HepG2 (cell line): Measurements from ENCODE around the gene CCM2. TPM values are rescaled to one million over a fixed set of nuclear protein-coding genes. Genes with fewer than 3 reads are reported as not detected.

Source experiments
- AHR ChIP-seq: IDR thresholded peaks from 2 replicates; pipeline ENCODE4 v1.6.1; 2018; ENCODE audit warnings: missing genetic modification reagents, missing compliant biosample characterization
- BHLHE40 ChIP-seq: IDR thresholded peaks from 2 replicates; pipeline ENCODE4 v1.6.1; 2011; ENCODE audit warnings: low read length, improper control_type of control experiment
- CHCHD3 ChIP-seq: sonication (generic); formaldehyde crosslinking; IDR thresholded peaks from 2 replicates; pipeline ENCODE4 v1.8.0; 2022; ENCODE audit warnings: mild to moderate bottlenecking, missing genetic modification reagents, moderate library complexity
- HMG20A ChIP-seq: IDR thresholded peaks from 2 replicates; pipeline ENCODE4 v1.6.1; 2016; ENCODE audit warnings: borderline replicate concordance
- HOXA9 ChIP-seq: sonication (generic); formaldehyde crosslinking; IDR thresholded peaks from 2 replicates; pipeline ENCODE4 v1.8.1; 2022; ENCODE audit warnings: missing genetic modification reagents, mild to moderate bottlenecking, moderate library complexity, borderline replicate concordance
- JUN ChIP-seq: sonication (generic); formaldehyde crosslinking; IDR thresholded peaks from 2 replicates; pipeline ENCODE4 v1.4.0; 2020; ENCODE audit warnings: mild to moderate bottlenecking, missing genetic modification reagents
- JUND ChIP-seq: sonication (generic); formaldehyde crosslinking; IDR thresholded peaks from 2 replicates; pipeline ENCODE4 v1.8.0; 2022; ENCODE audit warnings: mild to moderate bottlenecking, missing genetic modification reagents
- KAT2B ChIP-seq: fragments of 150-350 bp; IDR thresholded peaks from 2 replicates; pipeline ENCODE4 v1.6.1; 2014; ENCODE audit warnings: low read depth, low read length, borderline replicate concordance
- KMT2A ChIP-seq: sonication (generic); formaldehyde crosslinking; IDR thresholded peaks from 2 replicates; pipeline ENCODE4 v1.4.0; 2020; ENCODE audit warnings: missing genetic modification reagents
- MED8 ChIP-seq: sonication (generic); formaldehyde crosslinking; IDR thresholded peaks from 2 replicates; pipeline ENCODE4 v1.8.1; 2023; ENCODE audit warnings: mild to moderate bottlenecking, missing genetic modification reagents; ENCODE audit not compliant: insufficient replicate concordance
- MLLT10 ChIP-seq: sonication (generic); formaldehyde crosslinking; IDR thresholded peaks from 2 replicates; pipeline ENCODE4 v1.4.0; 2020; ENCODE audit warnings: missing genetic modification reagents
- MTA1 ChIP-seq: sonication (generic); formaldehyde crosslinking; IDR thresholded peaks from 2 replicates; pipeline ENCODE4 v1.4.0; 2020; ENCODE audit warnings: missing genetic modification reagents, mild to moderate bottlenecking, borderline replicate concordance
- NR0B2 ChIP-seq: sonication (generic); formaldehyde crosslinking; IDR thresholded peaks from 2 replicates; pipeline ENCODE4 v1.4.0; 2020; ENCODE audit warnings: mild to moderate bottlenecking, missing genetic modification reagents
- PHF20 ChIP-seq: sonication (generic); formaldehyde crosslinking; IDR thresholded peaks from 2 replicates; pipeline ENCODE4 v1.5.0; 2020; ENCODE audit warnings: mild to moderate bottlenecking, missing genetic modification reagents
- PREB ChIP-seq: sonication (generic); formaldehyde crosslinking; IDR thresholded peaks from 2 replicates; pipeline ENCODE4 v1.4.0; 2020; ENCODE audit warnings: missing genetic modification reagents
- RARA ChIP-seq: IDR thresholded peaks from 2 replicates; pipeline ENCODE4 v1.6.1; 2016; ENCODE audit warnings: missing genetic modification reagents, missing compliant biosample characterization
- SATB2 ChIP-seq: sonication (generic); formaldehyde crosslinking; IDR thresholded peaks from 2 replicates; pipeline ENCODE4 v1.5.0; 2020; ENCODE audit warnings: missing genetic modification reagents
- SIX4 ChIP-seq: sonication (generic); formaldehyde crosslinking; IDR thresholded peaks from 2 replicates; pipeline ENCODE4 v1.4.0; 2020; ENCODE audit warnings: missing genetic modification reagents
- SOX5 ChIP-seq: IDR thresholded peaks from 2 replicates; pipeline ENCODE4 v1.6.1; 2016; ENCODE audit warnings: borderline replicate concordance
- SPEN ChIP-seq: sonication (generic); formaldehyde crosslinking; IDR thresholded peaks from 2 replicates; pipeline ENCODE4 v1.5.1; 2020; ENCODE audit warnings: low read depth, mild to moderate bottlenecking, missing genetic modification reagents
- TBL1XR1 ChIP-seq: fragments of 150-350 bp; IDR thresholded peaks from 2 replicates; pipeline ENCODE4 v1.6.1; 2014; ENCODE audit warnings: borderline replicate concordance, low read length; ENCODE audit not compliant: partially characterized antibody
- TRIM24 ChIP-seq: sonication (generic); formaldehyde crosslinking; IDR thresholded peaks from 2 replicates; pipeline ENCODE4 v1.8.0; 2022; ENCODE audit warnings: mild to moderate bottlenecking, missing genetic modification reagents
- ZFP37 ChIP-seq: sonication (generic); formaldehyde crosslinking; IDR thresholded peaks from 2 replicates; pipeline ENCODE4 v1.4.0; 2020; ENCODE audit warnings: missing genetic modification reagents, borderline replicate concordance
- ZNF136 ChIP-seq: sonication (generic); formaldehyde crosslinking; IDR thresholded peaks from 2 replicates; pipeline ENCODE4 v1.8.1; 2022; ENCODE audit warnings: low read depth, mild to moderate bottlenecking, moderate library complexity, missing genetic modification reagents
- ZNF33A ChIP-seq: sonication (generic); formaldehyde crosslinking; IDR thresholded peaks from 2 replicates; pipeline ENCODE4 v1.5.1; 2020; ENCODE audit warnings: missing genetic modification reagents, mild to moderate bottlenecking, moderate library complexity, borderline replicate concordance
- ZNF382 ChIP-seq: sonication (generic); formaldehyde crosslinking; IDR thresholded peaks from 2 replicates; pipeline ENCODE4 v1.5.0; 2020; ENCODE audit warnings: missing genetic modification reagents, mild to moderate bottlenecking, borderline replicate concordance
- polyA plus RNA-seq, 8 experiments: library from polyadenylated mRNA; depleted of rRNA in 3 of 8; stranded (reverse) in 7 of 8; unstranded in 1 of 8; fragments of >200 nt; fragmentation: Illumina TruSeq in 4 of 8; extraction: Trizol in 4 of 8; gene quantifications; 2 replicates each; pipeline versions ENCODE4 v1.2.1 to v1.2.3, GENCODE V29; 2011 to 2016; ENCODE audit warnings: low read depth in 4 of 8, missing spikeins in 1 of 8, mixed read lengths in 1 of 8; ENCODE audit not compliant: insufficient read depth in 1 of 8
- total RNA-seq, 5 experiments: library from RNA; depleted of rRNA; stranded (reverse); fragments of >200 nt; fragmentation: Illumina TruSeq; extraction: Trizol; gene quantifications; 2 replicates each; pipeline ENCODE4 v1.2.3, GENCODE V29; 2016; ENCODE audit warnings: low read depth in 1 of 5
- TF ChIP-seq, protein P1 (sequence below): sonication (generic); formaldehyde crosslinking; IDR thresholded peaks from 2 replicates; pipeline ENCODE4 v1.4.0; 2020; ENCODE audit warnings: missing genetic modification reagents

Gene CCM2
- total and polyA plus RNA-seq, 2 of the 13 experiments (the other 11 are each of a cell fraction or from before 2014, with no cell fraction given), result 13.7 to 15.8 TPM

DNA sequence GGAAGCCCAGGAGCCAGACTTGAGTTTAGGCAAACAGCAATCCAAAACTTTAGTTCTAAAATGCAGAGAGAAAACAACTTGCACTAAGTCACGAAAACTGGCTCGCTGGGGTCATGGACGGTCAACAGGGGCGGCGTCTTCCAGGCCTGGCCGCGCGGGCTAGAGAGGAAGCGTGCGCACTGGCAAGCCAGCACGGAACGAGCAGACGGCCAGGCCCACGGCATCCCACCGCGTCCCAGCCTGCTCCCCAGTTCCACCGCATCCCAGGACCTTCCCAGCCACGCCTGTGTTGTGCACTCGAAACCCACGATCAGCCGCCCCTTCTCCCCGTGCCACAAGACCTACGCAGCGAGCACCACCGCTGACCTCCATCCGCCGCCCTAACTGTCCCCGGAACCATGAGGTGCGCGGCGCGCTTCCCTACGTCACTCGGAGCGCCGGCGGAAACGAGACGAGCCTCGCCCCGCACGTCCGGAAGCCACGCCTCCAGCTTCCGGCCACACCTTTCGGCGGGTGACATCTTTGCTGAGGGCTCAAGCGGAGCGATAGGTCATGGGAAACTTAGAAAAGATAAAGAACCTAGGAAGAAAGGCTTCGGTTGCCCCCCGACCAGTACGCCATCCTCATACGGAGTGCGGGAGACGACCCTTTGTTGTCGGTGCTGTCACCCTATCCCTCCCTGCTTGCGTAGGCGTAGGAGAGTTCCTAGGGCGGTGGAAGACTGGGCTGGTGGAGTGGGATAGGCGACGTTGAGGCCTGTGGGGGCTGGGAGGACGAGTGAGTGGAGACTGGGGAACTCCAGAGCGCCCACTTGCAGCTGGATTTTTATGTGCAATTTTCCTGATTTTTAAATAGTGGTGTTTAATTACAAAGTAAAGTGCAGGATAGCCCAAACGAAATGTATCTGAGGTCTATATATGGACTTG, 111.6 kb downstream of the CCM2 start, which contains the start of gene TBRG4 (continued):
- TF ChIP-seq KAT2B, result no peak
- peak; percentile 93 for TF ChIP-seq KMT2A (CRISPR knock-in tag)
- TF ChIP-seq, protein P1, sequence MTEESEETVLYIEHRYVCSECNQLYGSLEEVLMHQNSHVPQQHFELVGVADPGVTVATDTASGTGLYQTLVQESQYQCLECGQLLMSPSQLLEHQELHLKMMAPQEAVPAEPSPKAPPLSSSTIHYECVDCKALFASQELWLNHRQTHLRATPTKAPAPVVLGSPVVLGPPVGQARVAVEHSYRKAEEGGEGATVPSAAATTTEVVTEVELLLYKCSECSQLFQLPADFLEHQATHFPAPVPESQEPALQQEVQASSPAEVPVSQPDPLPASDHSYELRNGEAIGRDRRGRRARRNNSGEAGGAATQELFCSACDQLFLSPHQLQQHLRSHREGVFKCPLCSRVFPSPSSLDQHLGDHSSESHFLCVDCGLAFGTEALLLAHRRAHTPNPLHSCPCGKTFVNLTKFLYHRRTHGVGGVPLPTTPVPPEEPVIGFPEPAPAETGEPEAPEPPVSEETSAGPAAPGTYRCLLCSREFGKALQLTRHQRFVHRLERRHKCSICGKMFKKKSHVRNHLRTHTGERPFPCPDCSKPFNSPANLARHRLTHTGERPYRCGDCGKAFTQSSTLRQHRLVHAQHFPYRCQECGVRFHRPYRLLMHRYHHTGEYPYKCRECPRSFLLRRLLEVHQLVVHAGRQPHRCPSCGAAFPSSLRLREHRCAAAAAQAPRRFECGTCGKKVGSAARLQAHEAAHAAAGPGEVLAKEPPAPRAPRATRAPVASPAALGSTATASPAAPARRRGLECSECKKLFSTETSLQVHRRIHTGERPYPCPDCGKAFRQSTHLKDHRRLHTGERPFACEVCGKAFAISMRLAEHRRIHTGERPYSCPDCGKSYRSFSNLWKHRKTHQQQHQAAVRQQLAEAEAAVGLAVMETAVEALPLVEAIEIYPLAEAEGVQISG (CRISPR knock-in tag), result peak; percentile 97
- TF ChIP-seq SIX4, result peak; percentile 25; the same call in 1 of the 2 replicates
- TF ChIP-seq MED8 (CRISPR knock-in tag), result peak; percentile 98
- TF ChIP-seq ZNF382 (CRISPR knock-in tag), result no peak
- peak; percentile 91 for TF ChIP-seq ZNF136 (CRISPR knock-in tag)
- TF ChIP-seq NR0B2 (CRISPR knock-in tag), result peak; percentile 98
- TF ChIP-seq JUN (CRISPR knock-in tag), result peak; percentile 72
- peak; percentile 99 for TF ChIP-seq SPEN (CRISPR knock-in tag)
- TF ChIP-seq SATB2 (CRISPR knock-in tag), result peak; percentile 93; the same call in 1 of the 2 replicates
- TF ChIP-seq MLLT10 (CRISPR knock-in tag), result no peak
- no peak for TF ChIP-seq TRIM24 (CRISPR knock-in tag)
- no peak for TF ChIP-seq TBL1XR1
- peak; percentile 58 for TF ChIP-seq RARA (CRISPR knock-in tag)
- 0 out of 2 replicates have a peak, but pooled peaks have one; percentile 77 for TF ChIP-seq HOXA9 (CRISPR knock-in tag)
- TF ChIP-seq ZFP37, result peak; percentile 82; the same call in 1 of the 2 replicates
- TF ChIP-seq BHLHE40, result peak; percentile 50
- peak; percentile 39; the same call in 1 of the 2 replicates for TF ChIP-seq SOX5
- no peak for TF ChIP-seq ZNF33A
- peak; percentile 99 for TF ChIP-seq PHF20 (CRISPR knock-in tag)
- peak; percentile 90 for TF ChIP-seq CHCHD3 (CRISPR knock-in tag)
- no peak for TF ChIP-seq AHR (CRISPR knock-in tag)
- TF ChIP-seq JUND (CRISPR knock-in tag), result peak; percentile 77
- 0 out of 2 replicates have a peak, but pooled peaks have one; percentile 58 for TF ChIP-seq PREB (CRISPR knock-in tag)
- peak; percentile 64; the same call in 1 of the 2 replicates for TF ChIP-seq MTA1 (CRISPR knock-in tag)
- TF ChIP-seq HMG20A (CRISPR knock-in tag), result peak; percentile 22; the same call in 1 of the 2 replicates
